Heart left ventricle (tissue), 13 donors: ENCODE measurements around the gene MAP3K9.

Experiments
- CTCF ChIP-seq, 12 donors: fragments of 200-600 bp; sonication (generic) in 4 of 12; IDR thresholded peaks; one replicate each; pipeline versions ENCODE4 v1.5.0 to v1.8.0; 2018 to 2022; ENCODE audit warnings: antibody characterized with exemption in 12 of 12, mild to moderate bottlenecking in 5 of 12
- POLR2A ChIP-seq, 2 donors: fragments of 450-650 bp; IDR thresholded peaks; one replicate each; pipeline ENCODE4 v1.6.1; 2017; ENCODE audit warnings: antibody characterized with exemption in 2 of 2, mild to moderate bottlenecking in 2 of 2, moderate library complexity in 2 of 2
- donor health status: ischemic (EF 13 %, LVEDD 7.1; RV severe dilation, severe dysfunction).
- donor health status: DM: no; HTN: yes; CAD: no.
- donor health status: DM: no; HTN: no; CAD: no.
- donor health status: ischemic (EF 25% LVEDD 6.9; RV normal size, moderate dysfunction).
- donor health status: ischemic (EF 25% LVEDD 5.7; RV mildly dilated, moderate dysfunction).
- donor health status: ischemic (EF 35%, LVEDD 5.7; RV mildly dilated, moderate dysfunction).
- donor health status: nonischemic (EF 11% LVEDD 7.7; RV severe dilation, severe dysfunction).
- donor health status: DM: yes; HTN: yes; CAD: no.
- donor health status: PGD.
- donor health status: ischemic (EF 29% LVEDD 5.4; RV normal size, mild dysfunction).
- donor health status: nonischemic (EF 23%, LVEDD 6.1; RV moderate dilation, normal function).

DNA sequence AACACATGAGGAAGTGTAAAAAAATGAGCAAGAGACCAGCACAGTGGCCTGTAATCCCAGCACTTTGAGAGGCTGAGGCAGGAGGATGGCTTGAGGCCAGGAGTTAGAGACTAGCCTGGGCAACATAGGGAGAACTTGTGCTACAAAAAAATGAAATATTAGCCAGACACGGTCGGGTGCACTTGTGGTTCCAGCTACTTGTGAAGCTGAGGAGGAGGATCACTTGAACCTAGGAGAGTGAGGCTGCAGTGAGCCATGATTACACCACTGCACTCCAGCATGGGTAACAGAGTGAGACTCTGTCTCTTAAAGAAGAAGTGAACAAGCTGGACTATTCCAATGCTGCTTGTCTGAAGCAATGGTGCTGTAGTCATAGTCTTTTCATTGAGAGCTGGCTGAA, 36.3 kb upstream of the MAP3K9 start:
- TF ChIP-seq POLR2A (IDR thresholded peaks at IDR 0.05), result no peak
- no peak for TF ChIP-seq CTCF (IDR thresholded peaks at IDR 0.05)
